NCI-H128 (cell line): ENCODE data around the gene SH3RF3.
A peak's percentile ranks its signal among the peaks of the same experiment; 100 is the strongest.

ENCODE experiments used
- DNase-seq: peaks from one replicate; lab custom pipeline; 2025; ENCODE audit not compliant: unreplicated experiment; lab: John Stamatoyannopoulos, UW

The SH3RF3 gene

DNA sequence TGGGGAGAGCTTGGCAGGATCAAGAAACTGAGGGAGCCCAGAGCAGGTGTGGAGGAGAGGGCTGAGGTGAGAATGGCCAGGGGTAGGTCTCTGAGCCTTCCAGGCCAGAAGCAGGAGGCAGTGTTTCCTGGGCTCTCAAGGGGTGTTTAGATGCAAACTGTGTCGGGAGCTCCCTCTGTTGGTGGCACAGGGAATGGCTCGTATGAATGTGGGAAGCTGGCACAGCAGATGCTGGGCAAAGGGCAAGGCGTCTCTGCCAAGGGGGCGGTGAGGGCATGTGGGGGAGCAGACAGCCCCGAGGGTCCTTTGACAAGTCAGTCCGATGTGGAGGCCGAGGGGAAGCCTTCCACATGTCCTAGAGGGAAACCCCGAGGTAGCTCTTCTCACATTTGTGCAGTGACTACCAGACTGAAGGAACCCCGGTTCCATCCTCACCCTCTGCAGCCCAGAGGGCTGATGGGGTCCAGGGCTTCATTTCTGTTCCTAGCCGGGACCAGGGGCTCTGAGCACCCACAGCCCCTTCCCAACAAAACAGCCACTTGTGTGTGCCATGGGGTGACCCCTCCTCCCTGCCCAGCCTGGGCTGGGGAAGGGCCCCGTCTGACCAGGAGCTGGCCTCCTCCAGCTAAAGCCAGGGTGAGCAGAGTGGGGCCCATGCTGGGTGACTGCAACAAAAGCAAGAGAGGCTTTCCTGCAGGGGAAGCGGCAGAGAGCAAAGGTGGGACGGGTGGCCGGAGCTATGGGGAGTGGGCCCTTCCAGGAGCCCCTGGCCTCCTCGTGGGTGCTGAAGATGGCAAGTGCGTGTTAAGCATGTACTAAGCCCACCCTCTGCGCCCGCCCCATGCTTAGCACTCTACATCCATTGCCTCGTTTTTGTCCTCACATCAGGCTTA is 381.4 kb downstream of the SH3RF3 start:
- peak; percentile 79 for DNase-seq

DNA sequence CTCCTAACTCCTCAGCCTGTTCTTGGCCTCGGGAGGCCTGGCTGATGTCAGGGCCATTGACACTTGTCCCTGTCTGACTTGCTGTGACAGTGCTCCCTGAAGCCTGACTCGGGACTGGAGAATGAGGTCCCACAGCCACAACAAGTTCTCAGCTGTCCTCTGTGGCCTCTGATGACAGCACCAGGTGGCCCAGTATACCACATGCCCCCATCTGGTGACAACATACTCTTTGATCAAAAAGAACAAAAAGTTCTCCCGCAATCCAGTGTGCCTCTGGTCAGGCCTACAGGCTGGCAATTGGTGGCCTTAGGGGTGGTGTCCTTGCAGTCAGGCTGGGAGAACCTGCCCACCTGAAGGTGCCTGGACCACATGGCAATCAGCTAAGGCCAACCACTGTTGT is 382.2 kb downstream of the SH3RF3 start:
- DNase-seq, result no peak

DNA sequence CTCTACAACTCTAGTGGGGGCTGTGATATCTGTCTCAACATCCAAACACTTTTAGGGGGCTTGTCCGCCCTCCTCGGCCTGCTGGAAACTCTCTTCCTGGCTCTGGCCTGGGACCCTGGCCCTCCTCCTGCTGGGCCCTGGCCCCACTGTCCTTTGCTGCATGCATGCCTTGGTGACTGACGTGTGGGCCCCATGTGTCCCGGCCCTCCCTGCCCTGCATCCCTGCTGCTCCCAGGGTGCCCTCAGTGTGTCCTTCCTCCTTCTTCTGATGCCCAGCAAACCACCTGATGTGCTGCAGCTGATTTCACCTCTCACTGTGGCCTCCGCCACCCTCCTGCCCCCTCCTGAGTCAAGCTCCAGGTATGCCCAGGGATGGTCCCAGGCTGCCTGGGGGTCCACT is 383.1 kb downstream of the SH3RF3 start:
- DNase-seq, result no peak

DNA sequence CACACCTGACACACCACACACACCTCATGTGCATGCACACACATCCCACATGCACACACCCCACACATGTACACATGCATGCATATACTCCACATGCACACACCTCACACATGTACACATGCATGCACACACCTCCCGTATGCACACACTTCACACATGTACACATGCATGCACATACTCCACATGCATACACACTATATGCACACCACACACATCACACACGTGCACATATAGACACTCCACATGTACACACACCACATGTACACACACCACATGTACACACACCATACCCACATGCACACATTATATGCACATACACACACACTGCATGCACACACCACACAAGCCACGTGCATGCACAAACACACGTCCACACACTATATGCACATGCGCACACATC is 384.2 kb downstream of the SH3RF3 start:
- DNase-seq, result no peak

DNA sequence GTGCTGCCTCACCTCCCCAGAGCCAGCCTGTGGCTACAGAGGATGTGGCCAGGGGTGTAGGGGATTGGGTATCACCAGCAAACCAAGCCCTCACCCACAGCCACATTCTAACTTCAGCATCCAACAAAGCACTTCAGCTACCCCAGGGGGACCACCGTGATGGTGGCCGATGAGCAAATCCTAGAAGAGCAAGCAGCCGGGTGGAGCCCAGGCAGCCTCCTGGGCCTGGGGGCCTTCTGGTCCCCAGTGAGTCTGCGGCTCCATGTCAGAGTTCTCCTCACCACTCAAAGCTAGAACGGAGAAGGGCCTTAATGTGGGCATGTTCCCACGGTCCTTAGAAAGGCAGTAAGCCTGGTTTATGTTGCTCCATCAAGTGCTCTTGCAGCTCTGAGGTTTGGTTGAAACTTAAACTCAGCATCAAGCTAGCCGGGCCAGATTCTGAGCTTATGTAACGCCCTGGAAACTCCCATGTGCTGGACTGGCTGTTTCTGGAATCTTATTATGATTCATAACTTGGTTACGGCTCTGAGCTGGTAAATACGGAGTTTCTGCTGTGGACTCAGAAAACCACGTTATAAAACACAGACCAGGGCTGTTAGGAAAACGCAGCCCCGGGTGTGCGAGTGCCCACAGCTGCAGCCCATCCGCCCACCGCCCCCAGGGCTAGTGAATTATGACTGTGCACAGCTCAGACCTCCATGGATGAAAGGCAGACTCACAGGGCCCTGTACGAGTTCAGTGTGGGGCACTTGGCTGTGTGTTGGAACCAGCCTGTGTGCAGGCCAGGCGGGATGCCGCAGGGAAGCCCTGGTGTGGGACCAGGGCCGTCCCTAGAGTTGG is 385.0 kb downstream of the SH3RF3 start:
- no peak for DNase-seq

DNA sequence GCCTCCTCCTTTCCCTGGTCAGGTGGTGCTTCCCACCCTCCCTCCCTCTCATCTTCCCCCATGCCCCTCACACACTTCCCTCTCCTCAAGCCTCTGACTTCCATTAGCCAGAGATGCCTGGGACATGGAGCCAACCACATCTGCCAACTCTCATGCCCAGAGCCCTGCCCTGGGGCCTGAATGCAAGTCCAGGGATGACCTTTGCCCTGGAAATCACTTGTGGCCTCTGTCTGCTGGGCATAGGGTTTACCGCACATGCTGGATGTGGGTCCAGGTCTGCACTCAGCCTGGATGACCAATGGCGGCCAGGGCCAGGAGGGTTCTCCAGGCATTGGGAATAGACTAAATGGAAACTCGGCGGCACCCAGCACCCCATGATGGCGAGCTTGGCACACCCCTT is 385.9 kb downstream of the SH3RF3 start:
- no peak for DNase-seq

DNA sequence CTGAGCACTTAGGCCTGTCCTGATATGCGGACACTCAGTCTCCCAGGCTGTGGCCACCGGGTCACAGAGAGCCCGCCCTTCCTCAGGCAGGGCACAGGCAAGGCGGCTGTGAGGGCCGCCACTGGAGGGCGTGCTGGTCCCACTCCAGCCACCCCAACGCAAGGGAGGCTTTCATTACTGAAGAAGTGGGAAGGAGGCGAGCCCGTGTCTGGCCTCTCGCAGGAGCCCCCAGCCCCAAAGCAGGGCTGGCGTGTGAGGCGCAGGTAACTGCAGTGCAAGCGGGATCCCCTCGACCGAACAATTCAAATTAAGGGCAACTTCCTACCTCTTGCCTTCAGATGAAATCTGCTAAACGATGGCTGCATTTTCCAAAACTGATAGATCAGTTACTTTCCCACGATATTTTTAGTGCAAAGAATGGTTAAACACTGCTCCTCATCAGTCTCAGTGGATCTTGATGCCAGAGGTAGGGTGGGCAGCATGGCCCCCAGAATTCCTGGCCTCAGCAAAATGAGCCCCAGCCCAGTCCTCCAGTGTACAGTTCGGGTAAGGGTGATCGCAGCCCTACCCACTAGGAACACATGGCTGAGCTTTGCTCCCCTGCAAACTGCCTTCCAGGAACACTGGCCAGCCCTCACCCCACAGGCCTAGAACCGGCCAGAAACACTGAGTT is 387.6 kb downstream of the SH3RF3 start:
- DNase-seq, result no peak

DNA sequence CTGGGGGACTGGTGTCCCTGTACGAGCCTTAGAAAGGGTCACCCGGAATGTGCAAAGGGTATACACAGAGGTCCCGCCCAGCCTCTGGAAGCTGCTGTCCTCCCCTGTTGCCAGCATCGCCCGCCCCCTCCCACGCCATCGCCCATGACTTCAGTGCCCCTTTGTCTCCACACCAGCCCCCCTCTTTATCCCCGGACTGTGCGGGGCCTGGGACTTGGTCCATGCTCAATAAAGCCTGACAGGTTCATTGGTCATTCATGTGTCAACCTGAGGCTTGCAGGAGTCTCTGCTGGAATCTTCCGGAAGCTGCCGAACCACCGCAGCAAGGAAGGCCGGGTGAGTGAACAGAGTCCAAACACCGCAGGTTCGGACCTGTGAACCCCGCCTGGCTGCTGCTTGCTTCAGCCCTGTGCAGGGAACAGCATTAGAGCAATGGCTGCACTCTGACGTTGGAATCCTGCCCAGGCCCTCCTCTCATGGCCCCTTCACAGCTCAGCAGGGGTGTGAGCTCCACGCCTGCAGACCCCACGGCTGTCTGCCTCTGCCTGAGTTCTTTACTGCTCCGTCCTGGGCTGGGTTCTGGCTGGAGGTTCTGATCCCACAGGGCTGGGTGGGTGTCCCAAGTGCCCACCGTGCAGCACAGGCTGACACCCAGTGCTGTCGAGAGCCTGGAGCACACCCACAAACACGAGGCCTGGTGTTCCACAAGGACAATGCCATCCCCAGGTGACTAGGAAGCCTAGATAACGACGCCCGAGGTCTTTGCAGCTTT is 388.3 kb downstream of the SH3RF3 start:
- DNase-seq, result no peak

DNA sequence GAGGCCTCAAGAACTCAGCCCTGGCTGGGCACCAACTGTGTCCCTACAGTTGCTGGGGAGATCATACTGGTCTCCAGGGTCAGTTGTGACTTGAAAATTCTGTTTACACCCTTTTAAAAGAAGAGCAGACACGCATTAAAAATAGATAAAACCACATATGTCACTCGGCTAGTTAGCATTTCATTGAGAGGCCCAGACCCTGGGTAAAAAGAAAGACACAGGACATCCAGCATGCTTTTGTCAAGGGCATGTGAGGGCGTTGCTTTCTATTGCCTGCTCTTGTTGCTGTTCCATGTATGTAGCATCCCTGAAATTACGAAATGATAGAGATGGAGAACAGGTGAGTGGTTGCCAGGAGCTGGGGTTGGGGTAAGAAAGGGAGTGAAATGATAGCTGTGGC is 390.5 kb downstream of the SH3RF3 start:
- DNase-seq, result no peak

DNA sequence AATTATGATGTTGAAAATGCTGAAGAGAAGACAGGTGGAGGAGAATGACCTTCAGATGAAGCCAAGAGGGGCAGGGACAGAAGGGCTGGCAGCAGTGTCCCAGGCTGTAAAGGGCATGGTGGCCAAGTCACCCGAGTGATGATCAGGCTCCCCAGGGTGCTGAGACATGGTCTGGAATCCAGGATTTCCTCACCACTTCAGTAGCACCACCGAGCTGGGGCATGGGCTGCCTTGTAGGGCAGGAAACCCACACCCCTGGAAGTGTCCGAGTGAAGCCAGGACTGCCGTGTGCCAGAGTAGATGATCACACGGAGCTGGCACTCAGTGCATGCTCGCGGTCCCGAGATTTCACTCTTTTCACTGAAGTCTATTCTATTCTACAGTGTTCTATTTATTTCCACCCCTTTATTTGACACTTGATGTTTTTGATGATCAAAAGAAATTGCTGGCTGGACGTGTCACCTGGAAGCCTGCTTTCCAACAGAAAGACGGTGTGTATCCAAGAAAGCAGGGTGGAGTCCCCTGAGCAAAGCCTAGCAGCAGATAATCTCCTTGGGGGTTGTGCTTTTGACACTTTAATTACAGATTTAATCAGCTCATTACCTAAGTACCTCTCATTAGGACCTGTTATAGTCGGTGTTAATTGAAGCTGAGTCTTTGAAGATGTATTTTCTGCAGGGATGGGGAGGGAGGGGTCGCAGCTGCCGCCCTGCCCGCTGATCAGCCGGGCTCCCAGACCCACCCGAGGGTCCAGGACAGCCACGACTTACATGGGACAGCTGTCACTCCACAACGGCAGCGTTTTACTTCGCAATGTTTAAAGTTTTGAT is 392.4 kb downstream of the SH3RF3 start:
- no peak for DNase-seq

DNA sequence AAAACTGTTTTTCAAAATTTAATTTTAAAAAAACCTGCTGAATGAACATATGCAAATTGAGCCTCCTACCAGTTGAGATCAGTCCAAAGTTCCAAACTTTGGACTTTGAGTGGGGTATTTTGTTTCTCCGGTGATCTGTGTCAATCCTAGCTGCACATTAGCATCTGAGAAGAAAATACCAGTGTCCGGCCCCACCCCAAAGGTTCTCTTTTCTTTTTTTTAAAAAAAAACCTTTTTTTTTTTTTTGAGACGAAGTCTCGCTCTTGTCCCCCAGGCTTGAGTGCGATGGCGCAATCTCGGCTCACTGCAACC is 393.0 kb downstream of the SH3RF3 start:
- no peak for DNase-seq

DNA sequence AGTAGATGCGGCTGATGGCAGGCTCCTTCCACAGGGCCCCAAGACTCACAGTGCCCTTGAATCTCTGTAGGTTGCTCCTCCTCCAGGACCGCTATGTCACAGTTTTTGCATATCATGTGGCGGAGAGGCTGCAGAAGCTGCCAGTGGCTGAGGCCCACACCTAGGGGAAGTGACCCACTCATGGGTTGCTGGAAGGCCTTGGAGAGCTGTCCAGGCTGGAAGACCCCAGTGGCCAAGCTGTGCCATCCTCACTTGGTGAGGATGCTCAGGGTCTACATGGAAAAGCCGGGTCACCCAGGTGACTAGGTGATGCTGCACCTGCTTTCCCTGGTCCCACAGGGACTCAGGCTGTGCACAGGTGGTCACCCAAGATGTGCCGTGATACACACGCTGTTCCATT is 394.1 kb downstream of the SH3RF3 start:
- no peak for DNase-seq

DNA sequence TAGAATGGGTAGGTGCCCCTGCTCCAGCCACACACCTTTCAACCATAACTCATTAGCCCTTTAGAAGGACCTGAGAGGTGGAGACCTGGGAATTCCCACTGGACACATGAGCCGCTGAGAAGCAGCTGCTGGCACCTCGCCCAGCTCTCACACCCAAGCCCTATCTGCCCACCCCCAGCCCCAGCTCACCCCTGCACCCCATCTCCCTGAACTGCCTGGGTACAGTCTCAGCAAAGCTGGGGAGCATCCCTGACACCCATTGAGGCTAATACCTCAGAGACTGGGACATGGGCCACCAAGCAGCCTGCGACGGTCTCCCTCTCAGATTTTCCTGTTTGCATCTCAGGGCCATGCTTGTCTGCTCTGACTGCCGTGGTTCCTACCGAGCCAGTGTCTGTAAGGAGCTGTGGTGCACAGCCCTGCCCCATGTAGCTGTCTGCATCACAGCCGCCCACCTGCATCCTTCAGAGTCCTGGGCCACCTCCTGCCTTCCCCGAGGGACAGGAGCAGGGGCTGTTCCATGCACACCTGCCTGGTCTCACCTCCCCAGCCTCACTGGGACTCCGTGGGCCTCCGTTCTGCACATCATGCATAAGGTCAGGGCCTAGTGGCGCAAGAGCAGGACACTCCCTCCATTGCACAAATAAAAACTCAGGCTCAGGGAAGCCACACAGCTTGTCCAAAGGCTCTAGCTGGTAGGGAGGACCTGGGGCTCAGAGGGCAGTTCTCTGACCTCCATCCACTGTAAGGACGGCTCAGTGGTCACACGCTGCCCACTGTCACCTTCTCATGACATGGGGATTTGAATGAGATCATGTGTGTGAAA is 394.7 kb downstream of the SH3RF3 start:
- no peak for DNase-seq

DNA sequence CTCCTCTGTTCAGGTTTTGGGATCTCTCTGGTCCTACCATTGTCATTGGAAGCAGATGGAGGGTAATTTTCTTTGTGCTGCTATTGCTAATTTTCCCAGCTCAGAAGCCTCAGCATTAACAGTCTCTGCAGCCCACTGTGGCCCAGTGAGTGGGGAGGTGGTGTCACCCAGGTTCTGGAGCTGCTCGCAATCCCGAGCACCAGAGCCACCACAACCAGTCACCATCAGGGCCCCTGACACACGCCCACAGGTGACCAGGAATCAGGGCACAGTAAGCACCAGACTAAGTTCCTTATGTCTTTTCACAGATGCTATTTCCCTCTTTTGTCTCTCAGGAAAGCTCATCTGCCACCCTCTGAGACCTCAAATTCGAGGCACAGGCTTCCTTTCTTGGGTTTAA is 396.8 kb downstream of the SH3RF3 start:
- no peak for DNase-seq

DNA sequence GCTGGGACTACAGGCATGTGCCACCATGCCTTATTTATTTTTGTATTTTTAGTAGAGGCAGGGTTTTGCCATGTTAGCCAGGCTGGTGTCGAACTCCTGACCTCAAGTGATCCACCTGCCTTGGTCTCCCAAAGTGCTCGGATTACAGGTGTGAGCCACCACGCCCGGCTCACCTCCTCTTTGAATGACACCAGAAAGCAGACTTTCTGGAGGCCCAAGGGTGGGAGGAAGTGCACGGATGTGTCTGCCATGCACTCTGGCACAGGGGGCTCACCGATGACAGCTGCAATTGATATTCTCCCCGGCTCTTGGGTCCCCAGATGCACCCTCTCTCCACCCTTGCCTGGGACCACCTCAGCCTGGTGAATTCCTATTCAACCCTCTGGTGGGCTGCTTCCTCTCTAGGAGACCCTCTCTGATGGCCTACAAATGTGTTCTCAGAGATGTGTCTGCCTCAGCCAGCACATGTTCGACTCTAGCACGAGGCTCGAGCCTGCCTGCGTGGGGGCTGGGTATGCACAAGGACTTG is 397.5 kb downstream of the SH3RF3 start:
- DNase-seq, result no peak

DNA sequence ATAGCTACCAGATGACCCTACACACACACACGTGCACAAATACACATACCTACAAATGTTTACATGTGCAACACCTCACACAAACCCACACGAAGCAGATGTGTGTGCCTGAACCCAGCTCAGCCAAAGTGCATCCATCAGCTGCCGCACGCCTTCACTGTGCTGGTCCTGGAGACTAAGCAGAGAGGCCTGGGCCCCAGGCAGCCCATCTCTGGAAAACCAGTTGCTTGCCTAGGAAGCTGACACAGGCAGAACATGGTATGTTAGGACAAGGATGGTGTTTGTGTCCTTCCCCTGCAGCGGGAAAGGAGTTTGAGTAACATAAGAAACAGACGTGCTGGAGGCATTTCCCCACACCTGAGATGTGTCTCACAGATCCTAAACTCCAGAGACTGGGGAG is 398.1 kb downstream of the SH3RF3 start:
- DNase-seq, result no peak

DNA sequence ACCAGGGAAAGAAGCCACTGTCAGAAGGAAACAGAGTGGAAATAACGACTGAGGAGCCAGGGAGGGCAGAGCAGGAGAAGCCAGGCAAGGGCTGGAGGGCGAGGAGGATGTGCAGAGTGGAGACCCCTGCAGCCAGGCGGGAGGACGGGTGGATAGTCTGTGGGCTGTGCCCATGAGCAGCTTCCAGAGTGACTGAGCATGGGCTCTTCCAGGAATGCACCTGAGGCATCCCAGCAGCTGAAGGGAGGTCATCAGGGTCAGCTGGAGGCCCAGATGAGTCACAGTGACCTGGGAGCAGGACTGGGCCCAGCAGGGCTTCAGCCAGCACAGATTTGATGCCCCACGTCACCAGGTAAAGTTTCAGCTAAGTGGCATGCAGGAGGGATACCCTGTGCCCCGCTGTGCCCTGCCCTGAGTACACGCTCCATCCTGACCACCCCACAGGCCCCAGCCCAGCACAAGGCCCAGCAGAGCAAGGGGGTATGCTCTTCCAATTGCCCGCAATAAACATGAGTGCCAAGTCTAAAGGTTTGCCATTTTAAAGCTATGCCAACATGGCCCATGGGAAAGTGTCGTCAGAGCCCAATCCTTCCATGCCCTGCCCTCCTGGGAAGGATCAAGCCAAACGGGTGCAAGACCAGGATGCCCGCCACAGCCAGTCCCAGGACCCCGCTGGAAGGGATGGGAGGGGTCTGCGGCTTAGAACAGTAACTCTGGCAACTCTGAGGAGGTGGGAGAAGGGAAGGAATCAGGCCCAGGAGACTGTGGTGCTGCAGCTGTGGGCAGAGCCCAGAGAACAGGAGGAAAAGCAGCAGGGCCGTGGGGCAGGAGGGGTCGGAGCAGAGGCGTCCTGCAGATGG is 399.1 kb downstream of the SH3RF3 start:
- no peak for DNase-seq

DNA sequence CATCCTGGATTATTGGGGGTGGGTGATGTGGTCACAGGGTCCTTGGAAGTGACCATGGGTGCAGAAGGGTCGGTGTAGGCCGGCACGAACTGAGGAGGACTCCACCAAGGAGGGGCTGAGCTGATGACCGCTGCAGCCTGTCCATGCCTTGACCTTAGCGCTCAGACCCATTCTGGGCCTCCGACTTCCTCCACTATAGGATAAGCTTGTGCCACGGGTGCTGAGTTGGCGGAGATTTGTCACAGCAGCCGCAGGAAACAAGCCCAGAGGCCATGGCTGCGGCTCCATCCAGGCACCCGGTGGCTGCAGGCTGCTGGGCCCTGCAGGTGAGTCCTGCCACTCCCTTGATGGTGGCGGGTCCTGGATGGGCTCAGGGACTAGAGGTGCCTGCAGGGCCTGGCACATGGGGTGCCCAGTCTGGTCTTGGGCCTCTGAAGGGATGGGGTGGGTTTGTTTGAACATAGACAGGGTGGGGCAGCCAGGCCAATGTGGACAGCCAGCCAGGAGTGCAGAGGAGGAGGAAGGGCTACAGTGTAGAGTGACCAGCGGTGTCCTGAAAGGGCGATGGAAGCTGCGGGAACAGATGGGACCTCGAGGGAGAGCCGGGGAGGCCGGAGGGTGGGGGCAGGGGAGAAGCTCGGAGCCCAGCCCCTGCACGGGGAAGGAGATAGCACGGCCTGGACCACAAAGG is 400.0 kb downstream of the SH3RF3 start:
- DNase-seq, result no peak
